ENCODE data around the gene BCORL1.

DNA sequence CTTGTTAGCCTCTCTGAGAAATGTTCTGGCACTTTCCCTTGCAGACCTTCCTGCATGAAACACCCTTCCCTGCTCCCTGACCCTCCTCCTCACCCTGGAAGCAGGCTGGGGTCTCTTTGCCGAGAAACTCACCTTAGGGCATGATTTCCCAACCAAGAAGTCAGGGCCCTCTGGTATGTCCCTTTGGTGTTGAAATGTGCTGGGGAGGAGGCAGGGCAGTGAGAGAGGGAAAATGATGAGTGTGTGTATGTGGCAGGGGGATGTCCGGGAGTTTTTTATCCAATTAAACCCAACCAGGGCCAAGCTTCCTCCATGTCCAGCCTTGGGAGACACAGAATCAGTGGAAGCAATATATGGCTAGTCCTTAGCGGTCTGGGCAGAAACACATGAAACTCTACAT is 122.8 kb downstream of the BCORL1 start:
- TF ChIP-seq CTCF (IDR thresholded peaks at IDR 0.05) (no peak), ZFX (IDR thresholded peaks at IDR 0.05; ENCODE audit: borderline replicate concordance) (no peak)

Measured in 22Rv1 (cell line).